SU-DHL-6 (cell line): Measurements from ENCODE around the gene ACKR3.

Experiments
- H2AFZ ChIP-seq: fragments of 200-600 bp; sonication (generic); 2 replicates; pipeline ENCODE4 v1.6.1; 2014; ENCODE audit warnings: low read depth, mild to moderate bottlenecking, moderate library complexity, mixed read lengths, antibody characterized with exemption, low read length; ENCODE audit not compliant: severe bottlenecking
- H3F3A ChIP-seq: fragments of 200-600 bp; shearing (Covaris generic); 2 replicates; pipeline ENCODE4 v1.6.0; 2016; ENCODE audit warnings: antibody characterized with exemption, mild to moderate bottlenecking; ENCODE audit not compliant: insufficient read depth
- H3K27ac ChIP-seq: fragments of 200-600 bp; sonication (generic); 2 replicates; pipeline ENCODE4 v1.5.1; 2016; ENCODE audit warnings: low read depth, mild to moderate bottlenecking, low read length, moderate library complexity, mixed read lengths
- H3K27me3 ChIP-seq: fragments of 200-600 bp; sonication (generic), shearing (Covaris generic); 2 replicates; pipeline ENCODE4 v1.6.0; 2014; ENCODE audit warnings: mild to moderate bottlenecking, low read length
- H3K36me3 ChIP-seq: fragments of 200-600 bp; sonication (generic); 2 replicates; pipeline ENCODE4 v1.6.1; 2014; ENCODE audit warnings: mild to moderate bottlenecking, low read length, mixed read lengths
- H3K4me2 ChIP-seq: fragments of 300-600, 200-600 bp; shearing (Covaris generic), sonication (generic); 2 replicates; pipeline ENCODE4 v1.6.0; 2014; ENCODE audit warnings: low read length, low read depth, mild to moderate bottlenecking; ENCODE audit not compliant: poor library complexity, severe bottlenecking
- H3K4me3 ChIP-seq: fragments of 200-600 bp; sonication (generic); 2 replicates; pipeline ENCODE4 v1.5.1; 2014; ENCODE audit warnings: antibody characterized with exemption, low read length, mild to moderate bottlenecking, mixed read lengths; ENCODE audit not compliant: insufficient read depth, poor library complexity, severe bottlenecking
- H3K79me2 ChIP-seq: fragments of 200-600 bp; sonication (generic); 2 replicates; pipeline ENCODE4 v1.6.1; 2014; ENCODE audit warnings: mild to moderate bottlenecking, low read length, moderate library complexity; ENCODE audit not compliant: insufficient read depth
- H3K9ac ChIP-seq: fragments of 200-600 bp; sonication (generic); 2 replicates; pipeline ENCODE4 v1.7.0; 2014; ENCODE audit warnings: mild to moderate bottlenecking, low read length
- H3K9me2 ChIP-seq: fragments of 200-600 bp; sonication (generic); replicated peaks from 2 replicates; pipeline ENCODE4 v1.6.1; 2014; ENCODE audit warnings: low read length; ENCODE audit not compliant: insufficient read depth
- H3K9me3 ChIP-seq: fragments of 200-600 bp; sonication (generic); 2 replicates; pipeline ENCODE4 v1.6.1; 2014; ENCODE audit warnings: low read length, mixed read lengths; ENCODE audit not compliant: insufficient read depth
- H4K20me1 ChIP-seq: fragments of 200-600 bp; sonication (generic); 2 replicates; pipeline ENCODE4 v1.6.1; 2014; ENCODE audit warnings: low read depth, mild to moderate bottlenecking, antibody characterized with exemption, low read length, moderate library complexity, mixed read lengths
- CTCF ChIP-seq: fragments of 200-600 bp; sonication (generic); IDR thresholded peaks from one replicate; pipeline ENCODE4 v1.5.1; 2017; ENCODE audit warnings: antibody characterized with exemption, mild to moderate bottlenecking, low read length, moderate library complexity; ENCODE audit not compliant: insufficient read depth, poor library complexity, severe bottlenecking
- EZH2phosphoT487 ChIP-seq: fragments of 200-600 bp; sonication (generic), shearing (Covaris generic); conservative IDR thresholded peaks from 2 replicates; pipeline ENCODE4 v1.6.1; 2018; ENCODE audit warnings: mild to moderate bottlenecking, antibody characterized with exemption, low read length, moderate library complexity, mixed read lengths

Gene ACKR3

GRCh38 chr2:236563953-236564352 is 5.7 kb upstream of the ACKR3 start:
- no peaks in the 10 kb centered on the region for H3K9me3 ChIP-seq
- no peaks in the 10 kb centered on the region for H3K79me2 ChIP-seq
- no peak overlapping the region for H3K4me2 ChIP-seq
- H2AFZ ChIP-seq, result no peak overlapping the region
- no peak overlapping the region for H3K27ac ChIP-seq
- H3K9ac ChIP-seq, result no peak overlapping the region
- no peak overlapping the region for H3K4me3 ChIP-seq
- H3K9me2 ChIP-seq, result no peaks in the 10 kb centered on the region
- H4K20me1 ChIP-seq, result no peaks in the 10 kb centered on the region
- TF ChIP-seq CTCF, result no peak
- no peak for TF ChIP-seq EZH2phosphoT487
- no peaks in the 10 kb centered on the region for H3F3A ChIP-seq
- no peaks in the 10 kb centered on the region for H3K27me3 ChIP-seq
- H3K36me3 ChIP-seq, result no peaks in the 10 kb centered on the region

GRCh38 chr2:236565212-236565611 is 4.4 kb upstream of the ACKR3 start:
- H3K9me3 ChIP-seq, result no peaks in the 10 kb centered on the region
- H3K27ac ChIP-seq, result no peak overlapping the region
- TF ChIP-seq CTCF (no peak), EZH2phosphoT487 (no peak)
- H3K9ac ChIP-seq, result no peak overlapping the region
- no peak overlapping the region for H3K4me3 ChIP-seq
- H4K20me1 ChIP-seq, result no peaks in the 10 kb centered on the region
- no peaks in the 10 kb centered on the region for H3K9me2 ChIP-seq
- no peaks in the 10 kb centered on the region for H3F3A ChIP-seq
- no peak overlapping the region for H3K4me2 ChIP-seq
- no peaks in the 10 kb centered on the region for H3K79me2 ChIP-seq
- no peak overlapping the region for H2AFZ ChIP-seq
- H3K36me3 ChIP-seq, result no peaks in the 10 kb centered on the region
- H3K27me3 ChIP-seq, result no peaks in the 10 kb centered on the region

- no peak overlapping the region for H3K4me2 ChIP-seq
- H3K9me2 ChIP-seq, result no peaks in the 10 kb centered on the region
- no peaks in the 10 kb centered on the region for H3K9me3 ChIP-seq
- H3K79me2 ChIP-seq, result no peaks in the 10 kb centered on the region
- no peak overlapping the region for H2AFZ ChIP-seq
- H3K9ac ChIP-seq, result no peak overlapping the region
- H3K27me3 ChIP-seq, result no peaks in the 10 kb centered on the region
- TF ChIP-seq CTCF (no peak), EZH2phosphoT487 (no peak)
- H3K4me3 ChIP-seq, result no peak overlapping the region
- no peak overlapping the region for H3K27ac ChIP-seq
- H4K20me1 ChIP-seq, result no peaks in the 10 kb centered on the region
- H3F3A ChIP-seq, result no peaks in the 10 kb centered on the region
- no peaks in the 10 kb centered on the region for H3K36me3 ChIP-seq
Observed at GRCh38 chr2:236565879-236566402, 3.7 kb upstream of the ACKR3 start.
